Left cardiac atrium (tissue), 4 donors: ENCODE measurements around the gene NKX2-2. TPM values are rescaled to one million over a fixed set of nuclear protein-coding genes. Genes with fewer than 3 reads are reported as not detected.

Experiments
- ATAC-seq, 2 donors: fragments of 200-7000 bp; cut with Tn5 transposase; one replicate each; pipeline ENCODE4 v1.9.1; 2020; ENCODE audit warnings: mild to moderate bottlenecking in 2 of 2, moderate library complexity in 2 of 2
- DNase-seq: peaks from one replicate; pipeline ENCODE4 v3.0.0-alpha.2; 2020
- intact Hi-C, 2 donors: fragments of 100-400 bp; cut with DNase I; formaldehyde crosslinking; loops; one replicate each; pipeline versions ENCODE4 v1.14.1 to v1.15.1; 2022 to 2023
- long read RNA-seq: library from polyadenylated mRNA; unstranded; transcript quantifications from one replicate; pipeline ENCODE4 v2.0.0, GENCODE V29; 2021
- total RNA-seq, 2 donors: library from RNA; stranded (reverse); fragmentation: NEBNext Ultra II Directional; extraction: Animal tissue kit (Norgen Biotek cat#: 25700); gene quantifications; one replicate each; pipeline ENCODE4 v1.2.1, GENCODE V29; 2021
- donor health status: DM: no; HTN: yes; CAD: no.
- donor health status: DM: no; HTN: yes; CAD: no; lungs with severe emphysema.
- donor health status: DM: yes; HTN: yes; CAD: no.
- donor health status: Dilated cardiomyopathy.

Gene NKX2-2
- not detected for total RNA-seq
- long read RNA-seq: 0 reads

- DNase-seq (no peak), ATAC-seq (no peak)
- intact Hi-C loops: no loop called here
These were observed at the start of gene NKX2-2 for GRCh38 chr20:21513881-21514540. Gene NKX2-2 (minus strand): TSS chr20:21514064. CDS start chr20:21513669, 395 bp downstream.

GRCh38 chr20:21562656-21563055 lies 48.8 kb upstream of the NKX2-2 start:
- intact Hi-C loops: no loop called here
- DNase-seq: no peak

DNA sequence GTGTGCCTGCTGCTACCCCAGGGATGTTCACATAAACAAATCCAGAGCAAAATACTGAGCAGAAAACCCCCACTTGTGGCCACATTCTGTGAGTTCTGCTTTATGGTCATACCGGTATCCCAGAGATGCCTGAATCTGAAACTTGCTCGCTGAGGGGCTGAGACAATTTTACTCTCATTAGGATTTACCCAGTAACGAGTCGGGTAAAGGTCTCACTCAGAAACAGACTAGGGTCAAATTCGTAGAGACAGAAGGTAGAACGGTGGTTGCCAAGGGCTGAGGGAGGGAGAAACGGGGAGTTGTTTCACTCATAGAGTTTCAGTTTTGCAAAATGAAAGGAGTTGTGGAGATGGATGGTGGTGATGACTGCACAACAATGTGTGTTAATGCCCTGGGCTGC lies 45.4 kb upstream of the NKX2-2 start:
- ATAC-seq (no peak), DNase-seq (no peak)
- intact Hi-C loops: no loop called here

More at GRCh38 chr20:21562656-21563055, 48.8 kb upstream of the NKX2-2 start:
- ATAC-seq: no peak

DNA sequence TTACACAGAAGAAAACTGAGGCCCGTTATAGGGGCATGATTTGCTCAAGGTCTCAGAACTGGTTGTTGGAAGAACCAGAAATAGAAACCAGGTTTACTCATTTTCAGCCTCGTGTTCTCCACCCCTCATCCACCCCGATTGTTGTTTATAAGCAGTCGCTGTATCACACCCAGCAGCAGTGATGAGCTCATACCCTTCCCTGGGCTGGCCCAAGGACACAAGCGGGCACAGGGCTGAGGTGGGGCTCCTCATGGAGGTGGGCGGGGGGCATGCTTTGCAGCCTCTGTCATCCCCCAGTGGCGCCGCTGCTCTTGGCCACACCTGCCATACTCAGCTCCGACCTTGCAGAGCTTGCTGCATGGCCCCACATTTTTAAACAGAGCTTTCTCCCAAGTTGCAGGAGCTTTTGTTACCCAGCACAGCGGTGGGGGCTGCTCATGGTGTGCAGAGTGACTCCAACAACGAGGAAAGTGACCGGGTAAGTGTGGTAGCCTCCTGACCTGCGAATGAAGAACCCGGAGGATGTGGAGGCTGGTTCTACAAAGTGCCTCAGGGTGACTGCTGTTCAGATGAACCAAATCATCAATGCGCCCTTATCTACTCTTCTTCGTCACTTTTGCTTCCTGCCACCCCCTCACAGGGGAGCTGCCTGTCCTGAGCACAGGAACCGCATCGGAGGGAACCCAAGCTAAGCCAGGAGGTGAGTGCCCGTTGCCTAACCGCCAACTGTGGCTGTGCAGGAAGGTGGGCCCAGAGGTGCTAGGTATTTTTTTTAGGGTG lies 43.6 kb upstream of the NKX2-2 start:
- DNase-seq: no peak
- intact Hi-C loops: no loop called here
- no peak for ATAC-seq

DNA sequence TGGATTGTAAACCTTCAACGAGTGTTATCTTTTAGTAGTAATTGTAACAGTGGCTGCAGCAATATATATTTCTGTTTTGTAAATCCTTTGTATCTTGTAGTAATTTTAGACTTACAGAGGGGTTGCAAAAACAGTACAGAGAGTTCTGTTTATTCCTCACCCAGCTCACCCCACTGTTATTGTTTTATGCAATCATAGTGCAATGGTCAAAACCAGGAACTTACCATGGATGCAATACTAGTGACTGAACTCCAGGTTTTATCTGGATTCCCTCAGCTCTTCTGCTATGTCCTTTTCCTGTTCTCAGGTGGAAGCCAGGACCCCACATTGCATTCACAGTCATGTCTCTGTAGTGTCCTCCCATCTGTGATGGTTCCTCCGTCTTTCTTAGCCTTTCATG lies 42.5 kb upstream of the NKX2-2 start:
- DNase-seq: no peak
- ATAC-seq: no peak
- intact Hi-C loops: no loop called here

DNA sequence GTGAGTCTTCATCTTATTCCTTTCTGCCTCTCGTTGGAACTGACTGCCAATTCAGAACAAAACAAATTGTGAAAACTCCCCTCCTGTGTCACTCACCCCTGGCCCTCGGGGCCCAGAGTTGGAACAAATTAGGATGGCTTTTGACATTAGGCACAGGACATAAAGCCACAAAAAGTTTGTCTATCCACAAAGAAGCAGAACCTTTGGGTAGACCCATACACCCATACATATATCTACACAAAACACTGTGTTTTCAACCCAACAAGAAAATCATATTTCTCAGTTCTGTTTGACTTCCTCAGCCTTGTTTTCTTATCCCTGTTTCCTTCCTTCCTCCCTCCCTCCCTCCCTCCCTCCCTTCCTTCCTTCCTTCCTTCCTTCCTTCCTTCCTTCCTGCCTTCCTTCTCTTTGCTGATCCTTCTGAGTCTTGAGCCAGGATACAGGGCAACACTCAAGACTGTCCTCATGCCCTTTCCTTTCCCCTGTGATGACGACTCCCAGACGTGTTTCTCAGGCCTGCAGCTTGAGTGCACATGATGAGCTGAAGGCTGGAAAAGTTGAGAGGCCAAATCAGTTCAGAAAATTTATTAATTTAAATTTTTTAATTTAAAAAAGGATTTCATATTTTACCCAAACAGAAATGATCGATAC lies 41.7 kb upstream of the NKX2-2 start:
- intact Hi-C loops: no loop called here
- DNase-seq (no peak), ATAC-seq (no peak)

DNA sequence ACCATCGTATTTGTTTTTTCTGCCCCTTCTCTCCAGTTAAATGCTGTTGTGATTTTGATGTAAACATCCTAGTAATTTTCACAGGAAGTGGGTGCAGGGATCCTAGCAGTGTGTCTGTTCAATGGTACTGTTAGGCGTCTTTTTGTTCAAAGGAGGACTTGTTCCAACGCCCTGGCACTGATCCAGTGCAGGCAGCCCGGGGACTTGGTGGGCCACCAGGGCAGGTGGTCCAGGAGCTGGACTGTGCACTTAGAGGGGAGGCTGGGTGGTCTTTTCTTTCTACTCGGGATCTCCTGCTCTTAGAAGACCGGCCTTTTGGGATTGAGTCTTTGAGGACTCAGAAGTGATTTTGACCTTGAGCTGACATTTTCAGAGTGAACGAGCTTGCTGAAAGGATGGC lies 41.1 kb upstream of the NKX2-2 start:
- DNase-seq: no peak
- intact Hi-C loops: no loop called here
- no peak for ATAC-seq

DNA sequence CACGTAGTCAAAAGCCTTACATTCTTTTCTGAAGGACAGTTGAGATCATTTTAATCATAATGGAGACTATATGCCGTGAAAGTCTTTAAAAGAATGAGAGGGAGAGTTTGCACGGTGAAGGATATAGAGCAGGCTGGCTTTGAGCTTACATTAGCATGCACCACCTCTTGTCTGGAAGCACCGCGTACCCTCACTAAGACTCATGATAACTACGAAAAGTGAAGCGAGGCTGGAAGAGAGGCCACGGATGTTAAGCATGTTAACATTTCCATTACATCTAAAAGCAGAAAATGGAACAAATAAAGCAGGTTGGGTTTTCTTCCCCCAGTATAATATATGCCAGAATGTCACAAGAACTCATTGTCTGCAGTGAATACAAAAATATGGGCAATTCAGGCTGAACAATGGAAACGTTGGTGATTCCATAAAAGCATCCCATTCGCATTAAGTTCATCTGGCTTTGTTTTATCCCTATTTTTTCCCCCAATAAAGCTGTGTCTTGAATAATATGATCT lies 40.6 kb upstream of the NKX2-2 start:
- ATAC-seq: no peak
- intact Hi-C loops: no loop called here
- no peak for DNase-seq

- ATAC-seq: no peak
- no peak for DNase-seq
- intact Hi-C loops: no loop called here
These were observed 36.7 kb upstream of the NKX2-2 start for GRCh38 chr20:21550587-21550986.

- intact Hi-C loops: no loop called here
- no peak for DNase-seq
- ATAC-seq: no peak
These were observed 34.6 kb upstream of the NKX2-2 start for GRCh38 chr20:21548390-21549035.

- intact Hi-C loops: no loop called here
- DNase-seq: no peak
- ATAC-seq: no peak
These were observed 32.5 kb upstream of the NKX2-2 start for GRCh38 chr20:21546355-21546754.

DNA sequence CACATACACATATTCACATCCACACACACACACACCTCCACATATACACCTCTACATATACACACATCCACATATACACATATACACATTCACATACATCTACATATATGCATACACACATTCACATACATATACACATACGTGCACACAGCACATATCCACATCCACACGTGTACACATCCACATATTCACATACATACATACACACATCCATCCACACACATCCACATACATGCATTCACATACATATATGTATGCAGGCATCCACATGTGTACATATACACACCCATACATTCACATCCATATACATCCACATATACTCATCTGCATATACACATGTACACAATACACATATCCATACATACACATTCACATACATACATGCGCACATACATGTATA lies 25.6 kb upstream of the NKX2-2 start:
- DNase-seq (no peak), ATAC-seq (no peak)
- intact Hi-C loops: no loop called here

DNA sequence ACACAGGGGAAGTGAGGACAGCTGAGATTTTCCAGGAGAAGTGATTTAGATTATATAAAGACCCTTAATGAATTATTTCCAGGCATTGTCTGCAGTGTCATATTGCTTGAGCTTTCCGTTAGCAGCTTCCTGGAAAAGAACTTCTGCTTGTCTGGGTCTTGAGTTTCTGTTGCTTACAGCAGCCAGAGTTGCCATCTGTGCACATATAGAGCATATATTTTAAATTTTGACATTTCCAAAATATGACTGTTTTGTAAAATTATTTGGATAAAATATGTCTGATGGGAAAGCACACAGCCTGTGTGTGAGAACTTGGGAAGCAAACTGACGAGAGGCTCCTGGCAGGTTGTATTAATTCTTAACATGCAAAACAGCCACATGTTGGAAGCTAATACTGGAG lies 21.0 kb upstream of the NKX2-2 start:
- ATAC-seq: no peak
- intact Hi-C loops: no loop called here
- DNase-seq: no peak

- ATAC-seq: no peak
- intact Hi-C loops: no loop called here
These were observed 20.6 kb upstream of the NKX2-2 start for GRCh38 chr20:21534453-21534852.

GRCh38 chr20:21529863-21530262 lies 16.0 kb upstream of the NKX2-2 start:
- intact Hi-C loops: no loop called here

More at GRCh38 chr20:21534453-21534852, 20.6 kb upstream of the NKX2-2 start:
- no peak for DNase-seq

DNA sequence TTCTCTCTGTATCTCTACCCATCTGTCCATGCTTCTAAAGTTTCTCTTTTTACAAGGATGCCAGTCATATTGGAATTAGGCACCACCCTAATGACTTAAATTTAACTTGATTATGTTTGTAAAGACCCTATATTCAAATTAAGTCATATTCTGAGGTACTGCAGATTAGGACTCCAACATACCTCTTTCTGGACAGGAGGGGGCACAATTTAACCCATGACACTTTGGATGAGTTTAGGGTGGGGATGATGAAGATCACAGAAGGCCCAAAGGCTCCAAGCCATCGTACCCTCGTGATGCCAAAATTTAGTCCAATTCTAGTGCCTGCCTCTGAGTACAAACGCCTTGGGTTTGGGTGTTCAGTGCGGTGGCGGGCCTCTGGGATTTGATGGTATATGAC lies 15.0 kb upstream of the NKX2-2 start:
- ATAC-seq (no peak), DNase-seq (no peak)
- intact Hi-C loops: no loop called here

More at GRCh38 chr20:21529863-21530262, 16.0 kb upstream of the NKX2-2 start:
- DNase-seq (no peak), ATAC-seq (no peak)

GRCh38 chr20:21527908-21528307 lies 14.0 kb upstream of the NKX2-2 start:
- DNase-seq (no peak), ATAC-seq (no peak)
- intact Hi-C loops: no loop called here

DNA sequence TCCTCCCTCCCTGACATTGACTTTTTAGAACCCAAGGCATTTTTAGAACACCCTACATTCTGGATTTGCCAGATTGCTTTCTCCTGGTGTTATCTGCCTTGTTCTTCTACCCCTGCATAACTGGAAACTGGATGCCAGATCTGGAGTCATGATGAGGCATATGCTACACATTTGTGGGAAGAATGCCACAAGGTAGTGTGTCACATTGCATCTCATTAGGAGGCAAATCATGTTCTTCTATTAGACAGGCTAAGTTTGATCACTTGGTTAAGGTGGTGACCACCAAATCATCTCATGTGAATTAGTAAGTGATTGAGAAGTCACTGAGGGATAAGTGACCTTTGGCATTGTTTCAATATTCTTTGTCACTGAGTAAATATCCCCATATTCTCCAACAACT lies 12.9 kb upstream of the NKX2-2 start:
- ATAC-seq (no peak), DNase-seq (no peak)
- intact Hi-C loops: no loop called here

- DNase-seq: no peak
- intact Hi-C loops: no loop called here
- no peak for ATAC-seq
These were observed 10.0 kb upstream of the NKX2-2 start for GRCh38 chr20:21523895-21524294.
